HG03558 (cell line): ENCODE results near the gene DBNL.
A peak's percentile ranks its signal among the peaks of the same experiment; 100 is the strongest.
"Not testable (repeated sequence)": the region's sequence is repeated elsewhere in the genome, so short reads cannot be mapped to it uniquely, and the experiment has no call there.

Source experiments
- ATAC-seq: cut with Tn5 transposase; IDR thresholded peaks from one replicate; pipeline ENCODE4 v1.9.1; 2021; ENCODE audit warnings: moderate number of reproducible peaks; ENCODE audit not compliant: unreplicated experiment; ENCODE audit errors: extremely low read depth

DBNL gene

GRCh38 chr7:44044315-44045225 lies at the start of gene DBNL:
Gene DBNL (plus strand): TSS chr7:44044702. CDS start chr7:44044738, 36 bp downstream.
- peak; percentile 42 for ATAC-seq

DNA sequence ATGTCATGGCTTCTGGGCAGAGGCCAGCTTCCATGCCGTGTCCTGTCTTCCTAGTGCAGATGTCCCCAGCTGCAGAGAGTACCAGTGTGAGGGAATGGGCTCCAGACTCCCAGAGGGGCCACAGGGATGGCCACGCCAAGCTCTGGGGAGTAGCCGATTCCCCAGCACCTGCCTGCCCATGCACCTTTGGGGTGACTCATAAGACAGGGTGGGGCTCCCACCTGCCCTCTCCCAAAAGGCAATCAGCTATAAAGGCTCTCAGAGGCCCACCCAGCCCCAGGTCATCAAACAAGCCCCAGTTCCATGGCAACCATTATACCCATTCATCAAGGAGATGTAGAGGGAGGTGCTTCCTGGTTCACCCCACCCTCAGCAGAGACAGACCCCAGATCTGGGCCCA lies 47.0 kb upstream of the DBNL start, which contains the start of gene SPDYE1:
Gene SPDYE1, plus strand, starts transcription at position 366 of the 400 bp plus-strand sequence. CDS start 2,053 bp downstream, outside the sequence.
- ATAC-seq, result not testable (repeated sequence)

- not testable (repeated sequence) for ATAC-seq
Observed at GRCh38 chr7:44012081-44012480, 32.4 kb upstream of the DBNL start.

- not testable (repeated sequence) for ATAC-seq
Observed at GRCh38 chr7:44015090-44015489, 29.4 kb upstream of the DBNL start.

DNA sequence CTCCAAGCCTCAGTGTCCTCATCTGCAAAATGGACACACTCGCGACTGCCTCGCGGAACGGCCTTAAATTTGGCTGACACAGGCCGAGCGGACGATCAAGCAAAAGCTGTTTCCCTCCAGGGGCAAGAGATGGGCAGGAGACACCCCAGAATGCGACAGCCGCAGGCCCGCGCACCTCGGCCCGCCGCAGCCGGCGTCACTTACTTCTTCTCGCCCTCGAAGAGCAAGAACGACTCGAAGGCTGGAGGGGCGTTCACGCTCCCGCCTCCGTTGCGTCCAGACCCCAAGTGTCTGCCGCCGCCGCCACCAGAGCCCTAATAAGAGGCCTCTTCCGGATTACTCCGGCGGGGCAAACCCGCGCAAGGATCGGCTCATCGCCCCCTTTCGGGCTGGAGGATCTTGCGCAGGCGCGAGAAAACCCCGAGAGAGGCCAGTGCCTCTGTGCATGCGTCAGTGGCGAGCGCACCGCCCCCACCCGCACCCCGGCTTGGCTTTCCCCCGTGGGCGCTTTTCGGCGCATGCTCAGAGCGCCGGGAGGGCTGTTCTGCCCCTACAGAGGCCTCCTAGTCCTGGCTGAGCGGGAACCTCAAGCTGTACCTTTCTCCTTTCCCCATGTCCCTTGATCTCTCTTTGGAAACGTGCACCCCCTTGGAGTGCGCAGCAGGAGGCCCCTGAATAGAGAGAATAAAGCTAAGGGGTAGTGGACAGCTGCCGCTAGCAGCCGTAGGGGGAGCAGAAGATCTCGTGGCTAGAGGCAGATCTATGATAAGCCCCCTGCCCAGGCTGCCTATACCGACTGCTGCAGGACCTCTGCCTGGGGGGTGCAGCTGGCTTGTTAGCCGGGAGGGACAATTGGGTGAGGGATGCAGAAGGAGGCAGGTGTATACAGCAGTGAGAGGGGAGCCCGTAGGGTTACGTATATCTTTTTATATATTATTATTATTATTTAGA lies 25.4 kb upstream of the DBNL start:
- peak; percentile 92 for ATAC-seq

DNA sequence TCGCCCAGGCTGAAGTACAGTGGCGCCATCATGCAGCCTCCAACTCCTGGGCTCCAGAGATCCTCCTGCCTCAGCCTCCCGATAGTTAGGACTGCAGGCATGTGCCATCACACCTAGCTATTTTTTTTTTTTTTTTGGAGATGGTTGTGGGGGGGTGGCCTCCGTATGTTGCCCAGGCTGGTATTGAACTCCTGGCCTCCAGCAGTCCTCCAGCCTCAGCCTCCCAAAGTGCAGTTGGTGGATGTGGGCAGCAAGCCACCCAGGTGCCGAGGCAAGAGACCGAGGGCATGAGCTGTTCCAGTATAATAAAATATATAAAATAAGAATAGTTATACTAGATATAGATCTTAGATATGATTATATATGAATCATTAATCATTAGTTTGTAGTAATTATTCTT lies 24.7 kb upstream of the DBNL start:
- ATAC-seq, result not testable (repeated sequence)

GRCh38 chr7:44022069-44022468 lies 22.4 kb upstream of the DBNL start:
- ATAC-seq, result not testable (repeated sequence)

- ATAC-seq, result not testable (repeated sequence)
Observed at GRCh38 chr7:44022796-44023467, 21.6 kb upstream of the DBNL start.

- not testable (repeated sequence) for ATAC-seq
Observed at GRCh38 chr7:44029433-44029832, 15.1 kb upstream of the DBNL start.

DNA sequence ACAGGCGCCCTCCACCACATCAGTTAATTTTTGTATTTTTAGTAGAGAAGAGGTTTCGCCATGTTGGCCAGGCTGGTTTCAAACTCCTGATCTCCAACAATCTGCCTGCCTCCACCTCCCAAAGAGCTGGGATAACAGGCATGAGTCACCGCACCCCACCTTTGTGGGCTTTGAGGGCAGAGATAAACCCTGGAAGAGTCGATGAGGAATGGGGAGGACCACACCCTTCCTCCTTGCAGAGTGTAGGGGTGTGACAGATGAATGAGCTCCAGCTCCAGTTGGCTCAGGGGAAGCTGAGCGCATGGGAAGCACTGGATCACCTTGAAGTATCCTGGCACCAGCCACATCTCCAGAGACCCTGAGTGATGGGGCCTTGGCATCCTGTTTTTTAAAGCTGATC lies 14.5 kb upstream of the DBNL start:
- not testable (repeated sequence) for ATAC-seq

DNA sequence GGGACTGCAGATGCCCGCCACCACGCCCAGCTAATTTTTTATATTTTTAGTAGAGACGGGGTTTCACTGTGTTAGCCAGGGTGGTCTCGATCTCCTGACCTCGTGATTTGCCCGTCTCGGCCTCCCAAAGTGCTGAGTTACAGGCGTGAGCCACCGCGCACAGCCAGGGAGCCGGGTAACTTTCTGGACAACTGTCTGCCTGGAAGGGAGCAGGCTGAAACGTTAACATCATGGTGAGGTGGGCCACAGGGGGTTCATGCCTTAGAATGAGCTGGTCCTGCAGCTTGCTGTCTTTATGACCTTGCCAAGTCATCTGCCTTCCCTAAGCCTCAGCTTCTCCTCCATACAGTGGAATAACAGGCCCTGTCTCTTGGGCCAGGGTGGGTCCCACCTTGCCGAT lies 13.2 kb upstream of the DBNL start:
- not testable (repeated sequence) for ATAC-seq

GRCh38 chr7:44032031-44032430 lies 12.5 kb upstream of the DBNL start:
- not testable (repeated sequence) for ATAC-seq

DNA sequence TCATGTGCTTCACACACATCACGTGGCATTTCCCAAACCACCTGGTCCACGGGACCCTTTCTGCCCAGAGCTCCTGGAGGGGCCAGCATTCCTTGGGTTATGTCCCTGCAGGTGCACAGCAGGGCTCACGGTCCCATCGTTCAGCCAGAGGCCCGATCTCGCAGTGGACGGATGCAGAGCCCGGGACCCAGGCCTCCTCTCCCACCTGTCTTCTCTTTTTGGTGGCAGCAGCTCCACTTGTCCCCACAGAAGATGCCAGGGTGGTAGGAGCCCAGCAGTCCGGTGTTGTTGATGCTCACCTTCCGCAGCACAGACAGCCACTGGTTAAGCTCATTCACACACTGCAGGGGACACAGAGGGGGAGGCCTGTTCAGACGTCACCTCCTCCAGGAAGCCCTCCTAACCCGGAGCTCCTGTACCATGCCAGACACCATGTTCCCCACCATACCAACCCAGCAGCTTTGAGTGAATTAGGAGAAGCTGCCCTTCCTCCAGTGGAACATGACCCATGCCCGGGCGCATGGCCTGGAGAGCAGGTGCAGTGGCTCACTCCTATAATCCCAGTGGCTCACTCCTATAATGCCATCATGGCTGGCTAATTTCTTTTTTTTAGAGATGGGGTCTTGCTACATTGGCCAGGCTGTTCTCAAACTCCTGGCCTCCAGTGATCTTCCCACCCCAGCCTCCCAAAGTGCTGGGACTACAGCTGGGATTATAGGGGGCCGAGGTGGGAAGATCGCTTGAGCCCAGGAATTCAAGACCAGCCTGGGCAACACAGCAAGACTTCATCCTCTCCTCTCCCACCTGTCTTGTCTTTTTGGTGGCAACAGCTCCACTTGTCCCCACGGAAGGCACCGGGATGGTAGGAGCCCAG lies 10.3 kb upstream of the DBNL start:
- ATAC-seq, result not testable (repeated sequence)

- not testable (repeated sequence) for ATAC-seq
Observed at GRCh38 chr7:44036364-44036763, 8.1 kb upstream of the DBNL start.

DNA sequence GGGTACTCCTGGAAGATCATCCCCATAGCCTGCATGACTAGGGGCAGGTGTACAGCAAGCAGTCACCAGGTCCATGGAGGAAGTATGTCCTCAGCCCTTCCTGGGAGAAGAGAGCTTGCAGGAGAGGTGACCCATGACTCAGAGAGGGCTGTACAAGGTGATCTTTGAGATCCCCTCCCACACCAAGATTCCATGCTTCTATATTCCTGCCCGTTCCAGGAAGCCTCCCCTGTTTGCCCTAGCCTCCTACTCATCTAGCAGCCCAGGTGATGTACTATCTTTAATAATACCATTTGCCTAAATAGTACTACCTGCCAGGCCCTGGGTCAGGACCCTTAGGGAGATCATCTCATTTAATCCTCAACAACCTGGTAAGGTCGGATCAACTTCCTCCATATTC lies 6.6 kb upstream of the DBNL start:
- ATAC-seq, result not testable (repeated sequence)

- ATAC-seq, result not testable (repeated sequence)
Observed at GRCh38 chr7:44038553-44038952, 5.9 kb upstream of the DBNL start.

- peak; percentile 40 for ATAC-seq
Observed at GRCh38 chr7:44038961-44039558, 5.4 kb upstream of the DBNL start.

DNA sequence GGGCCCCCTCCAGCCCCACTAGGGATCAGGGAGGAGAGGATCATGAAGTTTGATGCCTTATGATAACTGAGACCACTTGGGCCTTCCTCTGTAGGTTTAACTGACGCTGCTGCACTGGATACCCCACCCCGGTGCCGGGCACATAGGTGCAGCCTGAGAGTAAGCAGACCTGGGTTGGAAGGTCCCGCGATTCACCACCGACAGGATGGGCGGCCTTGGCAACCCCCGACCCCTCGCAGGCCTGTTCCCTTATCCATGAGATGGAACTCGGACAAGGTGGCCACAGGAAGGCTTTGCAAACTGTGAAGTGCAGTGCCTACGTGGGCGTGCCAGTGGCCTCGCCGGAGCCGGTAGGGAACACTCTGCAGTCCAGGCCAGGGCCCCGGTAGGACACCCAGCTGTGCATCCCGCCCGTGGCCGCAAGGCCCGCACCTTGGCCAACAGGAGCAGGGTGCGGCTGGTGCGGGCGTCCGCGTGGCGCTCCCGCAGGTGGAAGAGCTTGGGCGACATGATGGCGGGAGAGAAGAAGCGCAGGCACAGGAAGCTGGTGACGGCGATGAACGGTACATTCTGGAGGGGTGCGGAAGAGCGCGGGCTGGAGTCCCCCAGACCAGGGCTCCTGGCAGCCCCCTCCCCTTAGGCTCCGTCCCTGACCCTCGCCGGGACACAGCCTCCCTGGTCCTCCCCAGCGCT lies 4.6 kb upstream of the DBNL start:
- ATAC-seq, result not testable (repeated sequence)
